Globus pallidus (tissue), 1 donor: ENCODE data around the gene CRTC3.

Experiments
- DNase-seq: peaks from one replicate; pipeline ENCODE4 v3.0.0-alpha.2; 2015; ENCODE audit warnings: low spot score

The CRTC3 gene

DNA sequence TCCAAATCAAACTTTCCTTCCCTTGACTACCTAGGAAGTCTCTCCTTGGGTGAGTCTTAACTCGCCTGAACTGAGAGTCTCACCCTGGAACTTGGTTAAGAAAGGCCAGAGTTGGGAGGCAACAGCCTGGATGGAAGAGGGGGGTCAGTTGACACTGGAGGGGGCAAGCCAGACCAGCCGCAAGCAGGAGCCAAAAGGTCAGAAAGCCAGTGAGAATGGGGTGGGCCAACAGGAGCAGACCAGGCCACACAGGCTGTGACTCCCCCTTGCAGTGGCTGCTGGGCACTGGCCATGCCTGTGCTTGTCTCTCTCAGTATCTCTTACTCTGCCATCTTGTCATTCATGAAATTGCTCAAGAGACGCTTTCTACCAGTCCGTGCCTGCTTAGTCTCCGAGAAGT lies 32.9 kb downstream of the CRTC3 start:
- no peak for DNase-seq

DNA sequence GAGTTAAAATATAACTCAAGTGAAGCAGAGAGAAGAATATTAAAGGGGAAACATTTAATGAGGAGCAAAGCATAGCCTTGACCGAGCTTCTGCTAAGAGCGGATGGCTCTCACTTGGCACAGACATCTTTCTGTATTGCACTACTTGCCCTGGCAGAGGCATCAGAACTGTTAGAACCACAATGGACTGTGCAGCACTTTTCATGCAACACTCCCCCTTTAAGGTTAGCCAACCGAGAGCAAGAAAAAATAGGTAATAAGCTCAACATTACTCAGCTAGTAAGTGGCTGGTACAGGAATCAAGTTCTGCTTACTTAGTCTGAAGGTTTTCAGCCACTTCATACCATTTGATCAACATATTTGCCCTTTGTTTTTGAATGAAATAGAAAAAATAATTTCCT lies 33.7 kb downstream of the CRTC3 start:
- no peak for DNase-seq

DNA sequence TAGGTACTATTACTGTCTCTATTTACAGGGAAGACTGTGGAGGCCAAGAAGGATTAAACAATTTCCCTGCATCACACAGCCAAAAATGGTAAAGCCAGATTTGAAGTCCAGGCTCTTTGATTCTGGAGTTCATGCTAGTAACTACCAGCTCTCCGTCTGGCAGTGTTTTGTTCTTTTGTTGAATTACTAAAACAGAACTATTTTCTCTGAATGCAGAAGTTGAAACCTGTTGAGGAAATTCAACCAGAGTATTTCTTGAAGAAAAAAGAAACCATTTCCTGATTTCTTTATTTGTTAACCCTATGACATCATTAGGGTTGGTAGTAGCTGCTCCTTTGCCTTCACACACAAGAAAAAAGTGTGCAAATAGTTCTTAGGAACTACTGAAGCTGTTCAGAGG lies 34.3 kb downstream of the CRTC3 start:
- no peak for DNase-seq

DNA sequence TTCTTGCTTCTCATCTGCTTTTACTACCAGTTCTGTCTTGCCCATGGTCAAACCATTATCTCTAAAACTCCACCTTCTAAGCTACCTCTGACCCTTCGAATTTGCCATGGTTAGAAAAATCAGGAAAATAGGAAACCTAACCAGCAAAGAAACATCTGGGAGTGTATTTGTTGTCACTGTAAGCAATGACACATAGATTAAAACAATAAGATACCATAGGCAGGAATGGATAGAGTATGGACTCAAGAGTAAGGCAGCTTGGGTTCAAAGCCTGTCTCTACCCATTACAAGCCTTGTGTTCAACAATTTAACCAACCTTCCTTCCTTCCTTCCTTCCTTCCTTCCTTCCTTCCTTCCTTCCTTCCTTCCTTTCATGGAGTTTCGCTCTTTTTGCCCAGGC lies 34.9 kb downstream of the CRTC3 start:
- DNase-seq, result no peak

DNA sequence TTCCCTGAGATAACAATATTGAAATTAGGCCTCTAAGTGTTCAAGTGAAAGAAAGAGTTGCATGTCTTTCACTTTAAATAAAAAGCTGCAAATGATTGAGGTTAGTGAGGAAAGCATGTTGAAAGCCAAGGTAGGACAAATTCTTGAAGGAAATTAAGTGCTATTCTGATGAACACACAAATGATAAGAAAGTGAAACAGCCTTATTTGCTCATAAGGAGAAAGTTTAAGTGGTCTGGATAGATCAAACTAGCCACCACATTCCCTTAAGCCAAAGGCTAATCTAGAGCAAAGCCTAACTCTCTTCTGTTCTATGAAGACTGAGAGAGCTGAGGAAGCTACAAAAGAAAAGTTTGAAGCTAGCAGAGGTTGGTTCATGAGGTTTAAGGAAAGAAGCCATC lies 36.1 kb downstream of the CRTC3 start:
- DNase-seq, result no peak

DNA sequence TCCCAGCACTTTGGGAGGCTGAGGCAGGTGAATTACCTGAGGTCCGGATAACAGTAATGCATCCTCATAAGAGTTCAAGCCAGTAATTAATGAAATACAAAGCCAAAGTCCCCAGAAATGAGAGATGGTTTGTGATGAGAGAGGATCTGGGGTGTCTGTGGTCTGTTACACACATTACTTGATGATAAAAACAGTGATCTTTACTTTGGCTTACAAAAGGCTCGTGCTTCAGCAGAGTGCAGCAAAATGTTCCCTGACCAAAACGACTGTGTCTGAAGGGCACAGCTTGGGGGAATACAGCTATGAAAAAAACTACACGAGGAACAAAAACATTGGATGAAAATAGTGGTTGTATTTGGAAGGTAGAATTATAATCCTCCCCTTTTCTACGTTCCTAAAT lies 40.9 kb downstream of the CRTC3 start:
- DNase-seq, result no peak

DNA sequence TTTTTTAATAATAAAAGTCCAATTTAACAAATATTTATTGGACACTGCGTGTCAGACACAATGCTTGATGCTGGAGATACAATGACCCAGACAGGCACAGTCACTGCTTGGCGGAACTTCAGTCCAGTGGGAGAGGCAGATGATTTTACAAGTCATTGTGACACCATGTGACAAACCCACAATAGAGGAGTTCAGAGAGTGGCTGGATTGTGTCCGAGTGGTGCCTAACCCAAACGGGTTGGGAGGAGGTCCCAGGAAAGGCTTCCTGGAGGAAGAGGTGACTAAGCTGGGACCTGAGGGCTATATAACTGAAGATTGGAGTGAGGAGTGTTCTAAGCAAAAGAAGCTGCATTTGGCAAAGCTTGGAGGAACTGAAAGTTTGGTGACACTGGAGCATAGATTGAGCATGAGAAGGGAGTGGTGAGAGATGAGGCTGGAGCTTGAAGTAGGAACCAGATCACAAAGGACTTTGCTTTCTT lies 41.4 kb downstream of the CRTC3 start:
- DNase-seq, result peak; percentile 94

DNA sequence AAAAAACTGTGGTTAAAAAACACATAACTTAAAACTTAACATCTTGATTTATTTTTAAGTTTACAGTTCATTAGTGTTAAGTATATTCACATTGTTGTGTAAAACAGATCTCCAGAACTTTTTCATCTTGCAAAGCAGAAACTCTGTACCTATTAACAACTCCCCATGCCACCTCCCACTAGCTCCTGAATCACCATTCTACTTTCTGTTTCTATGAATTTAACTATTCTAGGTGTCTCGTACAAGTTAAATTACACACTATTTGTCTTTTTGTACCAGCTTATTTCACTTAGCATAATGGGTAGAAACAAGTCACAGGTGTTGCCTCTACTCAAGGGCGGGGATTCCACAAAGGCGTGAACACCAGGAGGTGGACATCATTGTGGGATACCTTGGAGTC lies 43.2 kb downstream of the CRTC3 start:
- DNase-seq, result no peak

DNA sequence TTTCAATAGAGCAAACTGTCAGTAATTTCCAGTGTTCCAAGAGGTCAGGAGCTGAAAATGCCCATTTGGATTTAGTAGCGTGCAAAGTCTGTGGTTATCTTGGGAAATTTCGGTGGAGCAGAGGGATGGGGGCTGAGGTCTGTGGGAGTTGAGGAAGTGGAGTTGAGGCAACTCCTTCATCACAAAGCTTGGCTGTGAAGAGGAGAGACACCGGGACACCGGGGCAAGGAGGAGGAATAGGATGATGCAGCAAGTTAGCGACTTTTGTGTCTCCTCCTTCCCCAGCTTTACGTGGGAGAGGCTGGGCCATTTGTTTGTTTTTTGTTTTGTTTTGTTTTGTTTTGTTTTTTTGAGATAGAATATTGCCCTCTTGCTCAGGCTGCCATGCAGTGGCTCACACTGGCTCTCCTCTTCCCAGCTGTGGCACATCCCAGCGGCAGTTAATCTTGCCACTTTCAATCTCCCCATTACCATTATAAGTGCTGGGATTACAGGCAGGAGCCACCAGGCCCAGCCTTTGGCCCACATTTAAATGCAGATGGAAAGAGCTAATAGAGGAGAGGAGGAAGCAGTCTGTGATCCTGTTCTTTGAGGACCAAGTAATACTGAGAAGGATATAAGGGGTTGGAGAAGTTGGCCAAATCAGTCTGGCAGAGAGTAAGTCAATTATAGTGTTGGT lies 47.1 kb downstream of the CRTC3 start:
- DNase-seq, result no peak

DNA sequence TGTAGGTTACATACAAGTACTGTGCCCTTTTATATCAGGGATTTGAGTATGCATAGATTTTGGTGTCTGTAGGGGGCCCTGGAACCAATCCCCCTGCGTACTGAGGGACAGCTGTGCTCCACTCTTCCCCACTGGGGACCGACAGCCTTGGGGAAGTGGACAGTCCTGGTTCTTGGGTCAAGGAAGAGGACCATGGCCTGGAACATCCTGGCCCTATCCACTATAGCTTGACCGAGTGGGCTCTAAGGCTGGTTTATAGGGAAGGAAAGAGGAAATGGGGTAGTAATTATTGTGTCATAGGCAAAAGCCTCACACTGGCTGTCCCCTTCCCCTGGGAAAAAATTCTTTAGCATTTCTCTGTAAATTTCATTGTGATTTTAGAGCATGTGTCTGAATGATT lies 49.5 kb downstream of the CRTC3 start:
- no peak for DNase-seq

DNA sequence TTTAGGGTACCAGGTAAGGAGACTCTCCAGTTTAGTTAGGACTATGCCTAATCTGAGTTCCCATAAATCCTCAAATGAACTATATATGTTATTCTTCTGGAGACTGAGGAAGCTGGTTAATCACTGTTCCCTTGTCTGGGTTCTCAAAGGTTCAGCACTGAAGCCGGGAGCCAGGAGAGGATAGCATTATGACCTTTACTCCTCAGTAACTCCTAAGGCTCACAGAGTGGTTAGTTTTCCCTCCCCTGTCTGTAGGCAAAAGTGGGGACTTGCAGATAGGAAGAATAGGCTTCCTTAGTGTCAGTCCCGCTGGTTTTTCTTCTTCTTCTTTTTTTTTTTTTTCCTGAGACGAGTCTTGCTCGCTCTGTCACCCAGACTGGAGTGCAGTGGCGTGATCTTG lies 50.4 kb downstream of the CRTC3 start:
- DNase-seq, result no peak

DNA sequence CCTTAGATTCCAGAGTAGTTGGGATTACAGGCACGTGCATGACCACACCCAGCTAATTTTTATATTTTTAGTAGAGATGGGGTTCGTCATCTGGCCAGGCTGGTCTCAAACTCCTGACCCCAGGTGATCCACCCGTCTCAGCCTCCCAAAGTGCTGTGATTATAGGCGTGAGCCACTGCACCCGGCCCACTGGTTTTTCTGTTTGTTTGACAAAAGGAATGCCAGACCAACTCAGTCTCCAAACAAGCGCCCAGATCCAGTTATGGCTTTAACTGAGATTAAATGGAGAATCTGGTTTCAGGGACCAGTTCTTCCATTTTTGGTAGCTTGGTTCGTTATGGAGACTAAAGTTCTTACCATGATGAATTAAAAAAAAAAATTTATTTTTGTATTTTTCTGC lies 50.8 kb downstream of the CRTC3 start:
- DNase-seq, result no peak

DNA sequence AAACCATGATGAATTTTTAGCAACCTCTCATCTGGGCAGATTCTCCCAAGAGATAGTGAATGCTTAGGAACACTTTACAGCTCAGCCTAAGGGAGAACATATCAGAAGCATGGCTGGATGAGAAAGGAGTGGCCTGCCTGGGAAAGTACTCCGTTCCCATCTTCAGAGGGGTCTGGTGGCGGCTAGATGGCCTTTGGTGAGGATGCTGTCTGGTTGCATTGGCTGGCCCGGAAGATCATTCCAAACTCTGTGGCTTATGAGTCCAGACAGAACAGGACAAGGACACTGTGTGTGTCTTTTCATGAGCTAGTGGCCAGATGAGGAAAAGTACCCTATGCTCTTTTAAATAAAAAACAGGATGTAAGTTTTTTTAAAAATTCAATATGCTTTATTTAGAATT lies 51.2 kb downstream of the CRTC3 start:
- no peak for DNase-seq

DNA sequence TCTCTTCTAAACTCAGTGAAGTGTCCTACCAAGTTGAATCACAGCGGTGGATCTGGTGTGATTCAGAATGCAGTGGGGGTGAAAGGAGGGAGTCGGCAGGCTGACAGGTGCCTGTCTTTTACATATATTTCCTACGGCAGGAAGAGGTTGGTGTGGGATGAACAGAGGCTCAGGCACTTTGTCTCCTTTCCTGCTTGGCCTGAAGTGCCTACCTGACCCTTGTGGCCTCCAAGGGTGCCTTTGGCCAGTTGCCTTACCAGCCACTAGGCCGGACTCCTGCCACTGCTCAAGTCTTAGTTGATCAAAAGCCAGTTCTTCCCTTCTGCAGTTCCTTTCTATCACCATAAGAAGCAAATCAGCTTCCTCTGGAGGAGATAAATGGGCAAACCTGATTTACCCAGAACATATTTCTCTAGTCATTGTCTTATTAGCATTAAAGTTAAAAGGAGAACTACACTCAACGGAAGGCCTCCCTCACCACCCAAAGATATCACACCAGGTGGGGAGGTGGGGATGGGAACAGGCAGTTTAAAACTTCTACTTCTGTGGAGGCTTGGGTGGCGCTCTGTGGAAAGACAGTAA lies 52.1 kb downstream of the CRTC3 start:
- DNase-seq, result no peak

DNA sequence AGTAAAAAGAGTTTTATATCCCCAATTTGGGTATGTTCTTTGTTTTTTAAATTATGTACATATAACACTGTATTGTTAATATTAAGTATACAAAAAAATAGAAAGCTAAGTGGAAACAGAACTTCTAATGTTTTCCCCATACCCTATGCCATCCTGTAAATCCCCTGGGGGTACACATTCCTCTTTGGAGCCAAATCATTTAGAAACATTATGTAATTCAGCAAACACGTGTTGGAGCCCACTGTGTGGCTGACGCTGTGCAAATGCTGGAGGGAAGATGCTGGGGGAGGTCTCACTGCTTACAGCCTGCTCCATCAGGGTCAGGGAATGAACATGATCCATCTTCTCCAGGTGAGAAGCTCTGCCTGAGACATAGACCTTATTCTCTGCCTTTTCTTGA lies 52.8 kb downstream of the CRTC3 start:
- DNase-seq, result no peak

DNA sequence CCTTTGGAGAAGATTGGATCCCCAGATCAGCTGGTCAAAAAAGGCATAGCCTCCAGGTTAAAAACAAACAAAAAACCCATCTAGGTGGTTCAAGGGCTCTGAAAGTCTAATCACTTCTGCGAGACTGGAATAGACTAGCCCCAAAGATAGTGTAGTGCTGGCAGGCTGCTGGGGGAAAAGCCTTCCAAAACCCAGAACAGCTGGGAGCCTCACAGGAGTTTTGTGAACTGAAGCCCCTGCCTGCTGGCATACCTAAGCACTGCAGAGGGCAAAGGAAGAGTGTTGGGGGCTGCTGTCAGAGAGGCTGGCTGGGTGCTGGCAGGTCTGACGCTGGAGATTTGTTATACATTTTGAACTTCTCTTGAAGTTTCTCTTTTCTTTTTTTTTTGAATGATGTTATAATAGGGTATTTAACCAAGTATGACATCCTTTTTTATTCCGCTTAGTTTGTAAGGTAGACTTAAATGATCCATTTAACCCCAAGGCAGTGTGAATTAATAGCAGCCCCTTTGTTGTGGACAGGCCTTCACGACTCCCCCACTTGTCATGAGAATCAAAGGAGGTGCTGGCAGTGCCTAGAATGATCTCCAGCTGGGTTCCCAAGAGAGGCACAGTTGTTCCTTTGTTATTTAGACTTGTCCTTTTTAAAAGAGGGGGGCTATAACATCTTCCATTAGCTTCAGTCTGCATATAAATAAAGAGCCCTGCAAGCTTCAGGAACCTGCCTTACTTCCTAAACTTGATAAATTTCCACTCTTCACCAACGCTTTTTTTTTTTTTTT lies 53.9 kb downstream of the CRTC3 start:
- DNase-seq, result peak; percentile 94

DNA sequence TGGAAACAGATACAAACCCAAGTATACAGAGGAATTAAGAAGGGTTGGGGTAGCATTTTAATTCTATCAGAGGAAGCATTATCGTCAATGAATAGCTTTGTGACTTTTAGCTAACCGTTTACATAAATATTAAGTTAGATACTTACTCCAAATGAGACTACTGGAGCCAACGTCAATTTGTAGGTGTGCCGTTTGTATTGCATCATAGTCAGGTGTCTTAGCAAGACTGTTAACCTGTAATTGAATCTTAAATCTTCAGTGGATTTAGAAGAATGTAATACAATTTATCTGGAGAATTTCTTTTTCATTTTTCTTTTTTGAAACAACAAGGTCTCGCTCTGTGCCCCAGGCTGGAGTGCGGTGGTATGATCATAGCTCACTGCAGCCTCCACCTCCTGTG lies 55.1 kb downstream of the CRTC3 start:
- DNase-seq, result no peak

DNA sequence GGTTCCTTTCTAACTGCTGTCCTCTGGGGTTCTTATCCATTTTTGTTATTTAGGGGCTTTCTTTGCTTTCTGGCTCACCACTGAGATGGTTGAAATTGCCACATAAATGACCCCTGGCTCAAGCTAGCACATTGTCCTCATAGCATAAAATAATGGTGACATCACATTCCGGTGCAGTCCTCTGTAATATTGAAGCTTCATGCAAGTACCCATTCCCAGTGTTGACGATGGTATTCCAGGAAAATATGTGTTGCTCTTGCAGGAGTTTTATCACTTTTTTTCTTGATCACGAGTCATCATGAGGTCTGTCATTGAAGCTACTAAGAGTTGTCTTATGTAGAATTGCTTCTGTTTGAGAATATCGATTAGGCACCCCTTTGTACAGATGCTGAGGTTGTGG lies 56.1 kb downstream of the CRTC3 start:
- no peak for DNase-seq

DNA sequence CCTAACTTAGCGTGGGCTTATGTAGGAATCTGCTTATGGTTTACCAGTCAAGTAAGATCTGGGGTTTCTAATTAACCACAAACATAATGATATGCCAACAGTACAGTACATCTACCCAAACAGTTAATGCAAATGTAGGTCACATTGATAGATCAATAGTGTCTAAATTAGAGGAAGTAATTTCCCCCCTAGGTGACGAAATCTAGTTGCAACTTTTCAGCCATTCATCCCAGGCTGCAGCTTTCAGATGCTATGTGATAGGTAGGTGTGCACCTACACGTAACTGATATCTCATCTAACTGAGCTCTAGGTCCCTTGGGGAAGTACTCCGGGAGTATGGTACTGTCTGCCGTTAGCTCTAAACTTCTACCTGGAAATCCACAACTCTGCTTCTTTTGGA lies 57.2 kb downstream of the CRTC3 start:
- no peak for DNase-seq

DNA sequence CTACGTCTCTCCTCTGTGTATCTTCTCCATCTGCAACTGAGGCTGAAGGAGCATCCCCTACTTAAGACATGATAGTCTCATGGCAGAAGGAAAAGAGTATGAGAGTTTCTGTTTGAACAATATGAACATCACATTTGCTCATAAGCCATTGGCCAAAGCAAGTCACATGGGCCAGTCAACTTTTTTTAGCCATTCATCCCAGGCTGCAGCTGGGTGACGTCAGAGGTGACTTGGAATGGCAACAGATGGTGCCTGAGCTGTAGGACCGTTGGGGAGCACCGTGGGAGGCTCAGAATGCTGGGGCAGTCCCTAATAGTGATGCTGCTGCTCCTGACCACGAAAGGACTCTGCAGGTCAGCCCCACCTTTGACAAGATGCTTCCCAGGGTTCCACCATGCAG lies 58.7 kb downstream of the CRTC3 start:
- DNase-seq, result peak; percentile 70

DNA sequence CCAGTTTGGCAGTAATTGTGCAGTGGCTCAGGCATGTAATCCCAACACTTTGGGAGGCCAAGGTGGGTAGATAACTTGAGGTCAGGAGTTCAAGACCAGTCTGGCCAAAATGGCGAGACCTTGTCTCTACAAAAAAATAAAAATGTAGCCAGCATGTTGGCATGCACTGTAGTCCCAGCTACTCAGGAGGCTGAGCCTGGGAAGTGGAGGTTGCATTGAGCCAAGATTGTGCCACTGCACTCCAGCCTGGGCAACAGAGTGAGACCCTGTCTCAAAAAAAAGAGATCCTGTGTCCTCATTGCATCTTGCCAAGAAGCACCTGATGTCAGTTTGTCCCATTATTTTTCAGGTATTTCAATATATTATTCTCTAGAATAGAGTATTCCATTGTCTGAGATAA lies 61.8 kb downstream of the CRTC3 start:
- DNase-seq, result no peak

DNA sequence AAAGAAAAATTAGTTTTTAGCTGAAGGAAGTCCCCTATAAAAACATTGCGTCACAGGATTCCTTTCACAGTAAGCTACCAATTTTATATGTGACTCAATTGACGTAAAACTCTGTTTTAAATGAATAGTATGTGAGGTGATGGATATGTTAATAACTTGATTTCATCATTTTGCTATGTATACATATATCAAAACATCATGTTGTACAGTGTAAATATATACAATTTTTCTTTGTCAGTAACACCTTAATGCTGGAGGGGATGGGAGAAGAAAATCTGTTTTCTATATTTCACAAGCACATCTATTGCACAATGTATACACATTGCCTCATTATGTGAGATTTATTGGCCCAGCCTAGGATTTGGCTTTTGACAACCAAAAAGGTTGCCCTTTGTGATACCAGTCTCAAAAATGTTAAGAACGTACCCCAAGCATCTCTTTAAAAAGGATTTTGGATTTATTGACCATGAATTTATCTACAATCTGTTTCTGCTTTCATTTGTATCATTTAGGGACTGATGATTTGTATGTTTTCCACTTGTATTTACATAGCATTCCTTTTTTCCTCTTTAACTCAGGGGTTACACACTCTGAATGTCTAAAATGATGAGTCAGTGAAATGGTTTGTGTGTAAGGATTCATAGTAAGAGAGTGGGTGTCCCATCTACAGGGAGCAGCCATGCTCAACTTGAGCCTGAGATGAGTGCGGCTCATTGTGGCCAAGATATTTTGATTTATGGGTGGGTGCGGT lies 62.6 kb downstream of the CRTC3 start:
- no peak for DNase-seq
